Measurements from ENCODE around the gene STRN.
"Not testable (repeated sequence)": the region's sequence is repeated elsewhere in the genome, so short reads cannot be mapped to it uniquely, and the experiment has no call there.

STRN gene

GRCh38 chr2:36964496-36965058 is 1.8 kb downstream of the STRN start:
- DNase-seq, result no peak

- no peak for DNase-seq
Observed at GRCh38 chr2:36963734-36964133, 2.6 kb downstream of the STRN start.

GRCh38 chr2:36963106-36963505 is 3.2 kb downstream of the STRN start:
- DNase-seq, result no peak

- no peak for DNase-seq
Observed at GRCh38 chr2:36960773-36961172, 5.6 kb downstream of the STRN start.

DNA sequence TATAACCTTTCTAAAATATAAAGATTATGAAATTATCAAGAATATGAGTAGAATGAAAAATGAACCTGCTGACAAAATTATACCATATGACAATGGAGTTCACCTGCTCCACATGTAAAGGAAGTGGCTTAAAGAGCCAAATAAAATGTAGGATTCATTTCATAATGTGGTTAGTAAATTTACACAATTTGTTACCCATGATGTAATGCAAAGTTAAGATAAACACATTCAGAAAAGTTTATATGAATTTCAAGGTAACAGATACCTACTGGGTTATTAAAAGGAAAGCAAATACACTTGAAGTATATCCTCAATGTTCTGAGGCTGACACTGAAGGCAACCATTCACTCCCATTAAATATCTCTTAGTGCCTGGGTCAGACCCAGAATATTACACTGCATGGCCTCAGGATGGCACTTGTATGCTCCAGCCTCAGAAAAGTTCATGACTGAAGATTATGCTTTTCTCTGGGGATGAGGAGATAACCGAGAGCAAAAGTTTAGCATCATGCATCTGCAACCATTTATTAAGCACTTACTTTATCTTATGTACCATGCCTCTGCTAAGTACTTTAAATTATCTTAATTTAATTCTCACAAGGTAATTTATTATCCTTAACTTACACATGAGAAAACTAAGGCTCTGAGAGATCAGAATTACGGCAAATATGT is 6.2 kb downstream of the STRN start:
- DNase-seq, result no peak

- DNase-seq, result no peak
Observed at GRCh38 chr2:36954977-36955607, 11.2 kb downstream of the STRN start.

GRCh38 chr2:36952748-36953197 is 13.6 kb downstream of the STRN start:
- no peak for DNase-seq

DNA sequence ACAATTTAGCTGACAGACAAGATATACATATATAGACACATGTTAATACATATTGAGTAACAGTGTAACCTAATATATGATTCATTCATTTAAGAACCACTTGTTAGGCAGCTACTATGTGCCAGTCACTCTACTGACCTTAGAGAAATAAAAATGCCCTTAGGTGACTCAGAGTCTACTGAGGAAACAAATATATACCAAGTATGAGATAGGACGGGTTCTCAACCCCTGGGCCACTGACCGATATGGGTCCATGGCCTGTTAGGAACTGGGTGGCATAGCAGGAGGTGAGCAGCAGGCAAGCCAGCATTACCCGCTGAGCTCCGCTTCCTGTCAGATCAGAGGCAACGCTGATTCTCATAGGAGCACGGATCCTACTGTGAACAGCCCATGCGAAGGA is 14.8 kb downstream of the STRN start:
- DNase-seq, result no peak

DNA sequence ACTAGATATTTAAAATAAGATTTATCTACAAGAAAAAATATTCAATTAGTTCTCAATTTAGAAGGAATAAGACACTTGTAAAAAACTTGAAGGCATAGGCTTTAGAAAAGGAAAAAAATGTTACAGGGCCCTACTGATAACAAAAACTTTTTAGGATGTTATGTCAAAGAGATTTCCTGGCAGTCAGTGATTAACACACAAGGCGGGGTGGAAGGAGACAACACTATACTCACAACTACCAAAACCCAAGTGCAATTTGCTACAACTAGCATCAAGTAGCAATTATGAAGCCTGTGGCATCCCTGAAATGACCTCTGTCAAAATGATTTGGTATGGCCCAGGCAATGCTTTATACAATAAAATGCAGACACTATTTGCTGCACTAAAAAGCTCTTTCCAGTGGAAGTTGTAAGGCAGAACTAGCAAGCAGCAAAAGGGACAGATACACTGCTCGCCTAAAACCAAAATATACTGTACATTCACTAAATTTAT is 15.3 kb downstream of the STRN start:
- no peak for DNase-seq

GRCh38 chr2:36949845-36950244 is 16.5 kb downstream of the STRN start:
- DNase-seq, result no peak

DNA sequence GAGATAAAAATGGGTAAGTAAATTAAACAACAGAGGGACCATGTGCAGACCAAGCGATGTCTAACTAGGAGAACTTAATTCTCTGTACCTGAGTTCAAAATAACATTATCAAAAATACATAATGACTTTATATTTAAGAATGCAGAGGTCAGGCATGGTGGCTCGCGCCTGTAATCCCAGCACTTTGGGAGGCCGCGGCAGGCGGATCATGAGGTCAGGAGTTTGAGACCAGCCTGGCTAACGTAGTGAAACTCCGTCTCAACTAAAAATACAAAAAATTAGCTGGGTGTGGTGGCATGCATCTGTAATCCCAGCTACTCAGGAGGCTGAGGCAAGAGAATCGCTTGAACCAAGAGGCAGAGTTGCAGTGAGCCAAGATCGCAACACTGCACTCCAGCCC is 21.1 kb downstream of the STRN start:
- DNase-seq, result not testable (repeated sequence)

- DNase-seq, result no peak
Observed at GRCh38 chr2:36941867-36942266, 24.5 kb downstream of the STRN start.

GRCh38 chr2:36936526-36936925 is 29.8 kb downstream of the STRN start:
- not testable (repeated sequence) for DNase-seq

DNA sequence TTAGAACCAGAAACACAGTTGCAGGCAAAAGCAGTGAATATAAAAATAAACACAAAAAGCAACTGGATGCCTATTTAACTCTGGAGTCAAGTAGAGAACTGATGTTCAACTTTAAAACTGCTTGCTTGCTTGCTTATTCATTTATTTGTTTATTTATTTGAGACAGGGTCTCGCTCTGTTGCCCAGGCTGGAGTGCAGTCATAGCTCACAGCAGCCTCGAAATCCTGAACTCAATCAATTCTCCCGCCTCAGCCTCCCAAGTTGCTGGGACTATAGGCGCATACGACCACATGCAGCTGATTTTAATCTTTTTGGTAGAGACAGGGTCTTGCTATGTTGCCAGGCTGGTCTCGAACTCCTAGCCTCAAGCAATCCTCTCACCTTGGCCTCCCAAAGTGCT is 34.6 kb downstream of the STRN start:
- not testable (repeated sequence) for DNase-seq

- DNase-seq, result not testable (repeated sequence)
Observed at GRCh38 chr2:36930787-36931410, 35.4 kb downstream of the STRN start.

DNA sequence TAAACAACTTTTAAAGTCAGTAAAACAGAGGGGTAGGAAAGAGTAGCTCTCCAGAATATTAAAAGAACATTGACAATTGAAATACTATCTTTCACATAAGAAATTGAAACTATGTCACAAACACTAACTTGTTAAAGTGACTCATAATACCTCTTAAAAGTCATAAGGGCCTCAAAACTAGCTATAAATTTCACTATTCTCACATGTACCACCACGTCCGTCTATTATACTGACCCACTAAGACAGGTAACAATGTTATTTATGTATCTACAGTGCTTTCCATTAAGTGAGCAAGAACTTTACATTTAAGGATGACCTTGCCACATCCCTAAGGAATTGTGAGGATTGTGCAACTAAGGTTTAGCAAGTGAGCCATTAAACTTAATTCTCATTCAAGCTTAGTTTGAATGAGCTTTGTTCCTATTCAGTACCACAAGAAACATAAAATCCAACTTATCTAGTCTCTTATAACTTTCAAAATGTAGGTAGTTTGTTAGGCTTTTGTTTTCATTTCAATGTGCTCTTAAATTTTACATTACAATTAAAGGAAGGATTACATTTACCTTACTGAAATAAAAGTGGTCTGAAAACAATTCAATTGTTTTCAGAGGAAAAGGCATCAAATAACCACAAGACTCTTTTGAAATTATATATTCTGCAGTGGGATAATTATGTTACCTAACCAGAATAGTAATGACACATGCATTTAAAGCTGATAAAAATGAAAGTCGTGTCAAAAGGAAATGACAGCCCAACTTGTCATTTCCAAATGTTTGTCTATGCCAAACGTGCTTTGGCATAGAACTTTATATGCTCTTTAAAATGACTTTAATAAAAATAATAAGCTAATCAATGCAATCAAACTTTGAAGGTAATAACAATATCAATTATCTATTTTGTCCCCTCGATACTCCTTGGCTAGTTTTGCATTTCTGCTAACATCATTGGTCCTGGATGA is 39.9 kb downstream of the STRN start:
- not testable (repeated sequence) for DNase-seq

- DNase-seq, result not testable (repeated sequence)
Observed at GRCh38 chr2:36922629-36923028, 43.7 kb downstream of the STRN start.

DNA sequence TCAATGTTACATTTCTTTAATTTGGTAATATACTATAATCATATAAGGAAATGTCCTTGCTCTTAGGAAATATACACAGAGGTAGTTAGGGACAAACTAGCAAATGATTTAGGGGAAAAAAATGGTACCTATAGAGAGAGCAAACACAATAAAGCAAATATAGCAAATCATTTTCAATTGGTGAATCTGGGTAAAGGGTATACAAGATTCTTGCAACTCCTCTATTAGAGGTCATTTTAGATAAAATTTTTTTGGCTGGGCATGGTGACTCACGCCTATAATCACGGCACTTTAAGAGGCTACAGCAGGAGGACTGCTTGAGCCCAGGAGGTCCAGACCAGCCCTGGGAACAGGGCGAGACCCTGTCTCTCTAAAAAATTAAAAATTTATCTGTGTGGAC is 44.4 kb downstream of the STRN start:
- DNase-seq, result no peak

DNA sequence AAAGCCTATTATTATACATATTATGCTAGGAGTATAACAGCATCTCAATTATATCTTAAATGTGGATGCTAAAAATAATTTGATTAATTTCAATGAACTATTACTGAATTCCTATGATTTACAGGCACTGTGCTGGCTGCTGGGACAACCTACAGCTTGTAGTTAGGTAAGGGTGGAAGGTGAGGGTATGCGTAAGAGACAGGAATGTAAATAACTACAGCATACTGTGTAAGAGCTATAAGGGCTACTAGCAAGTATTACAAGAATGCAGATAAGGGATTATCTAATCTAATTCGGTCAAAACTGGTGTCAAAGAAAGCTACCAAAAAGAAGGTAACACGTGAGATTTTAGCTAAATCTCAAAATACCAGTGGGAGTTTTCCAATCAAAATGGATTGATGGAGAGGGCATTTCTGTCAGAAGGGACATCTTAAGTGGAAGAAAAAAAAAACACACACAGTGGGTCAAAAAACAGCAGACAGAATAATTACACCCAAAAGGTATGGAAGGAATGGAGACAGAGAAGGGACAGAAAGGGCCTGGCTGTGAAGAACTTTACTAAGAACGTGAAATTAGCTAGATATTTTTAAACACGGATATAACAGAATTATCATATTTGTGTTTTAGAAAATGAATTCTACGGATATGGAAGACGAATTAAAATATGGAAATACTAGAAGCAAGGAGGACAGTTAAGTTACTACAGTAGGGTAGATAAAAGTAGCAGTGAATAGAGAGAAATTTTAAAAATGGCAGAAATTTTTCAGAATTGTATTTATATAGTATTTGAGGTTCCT is 47.1 kb downstream of the STRN start:
- DNase-seq, result no peak

DNA sequence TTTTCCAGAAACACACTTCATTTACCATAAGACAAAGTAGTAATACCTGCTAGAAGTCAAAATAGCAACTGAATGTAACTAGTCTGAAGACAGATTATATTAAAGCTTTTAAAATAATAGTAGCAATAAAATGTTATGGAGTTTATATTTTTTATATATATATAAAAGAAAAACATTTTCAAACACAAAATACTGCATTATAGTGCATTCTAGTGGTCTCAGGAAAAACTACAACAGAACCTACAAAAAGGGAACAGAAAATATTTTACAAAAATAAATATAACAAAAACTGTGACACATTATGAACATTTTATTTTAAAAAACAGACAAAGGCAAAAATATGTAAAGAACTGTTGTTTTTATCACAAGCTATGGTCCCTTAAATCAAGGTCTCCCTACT is 48.0 kb downstream of the STRN start:
- no peak for DNase-seq

Measured in hypothalamus (tissue), 51 donors.